ENCODE results near the gene CASQ2.

- TF ChIP-seq EP300 (IDR thresholded peaks at IDR 0.05): no peak
- TF ChIP-seq, protein P1, sequence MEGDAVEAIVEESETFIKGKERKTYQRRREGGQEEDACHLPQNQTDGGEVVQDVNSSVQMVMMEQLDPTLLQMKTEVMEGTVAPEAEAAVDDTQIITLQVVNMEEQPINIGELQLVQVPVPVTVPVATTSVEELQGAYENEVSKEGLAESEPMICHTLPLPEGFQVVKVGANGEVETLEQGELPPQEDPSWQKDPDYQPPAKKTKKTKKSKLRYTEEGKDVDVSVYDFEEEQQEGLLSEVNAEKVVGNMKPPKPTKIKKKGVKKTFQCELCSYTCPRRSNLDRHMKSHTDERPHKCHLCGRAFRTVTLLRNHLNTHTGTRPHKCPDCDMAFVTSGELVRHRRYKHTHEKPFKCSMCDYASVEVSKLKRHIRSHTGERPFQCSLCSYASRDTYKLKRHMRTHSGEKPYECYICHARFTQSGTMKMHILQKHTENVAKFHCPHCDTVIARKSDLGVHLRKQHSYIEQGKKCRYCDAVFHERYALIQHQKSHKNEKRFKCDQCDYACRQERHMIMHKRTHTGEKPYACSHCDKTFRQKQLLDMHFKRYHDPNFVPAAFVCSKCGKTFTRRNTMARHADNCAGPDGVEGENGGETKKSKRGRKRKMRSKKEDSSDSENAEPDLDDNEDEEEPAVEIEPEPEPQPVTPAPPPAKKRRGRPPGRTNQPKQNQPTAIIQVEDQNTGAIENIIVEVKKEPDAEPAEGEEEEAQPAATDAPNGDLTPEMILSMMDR (IDR thresholded peaks at IDR 0.05): no peak
- TF ChIP-seq POLR2A (IDR thresholded peaks at IDR 0.05): no peak
- TF ChIP-seq POLR2AphosphoS5 (IDR thresholded peaks at IDR 0.05): no peak
These were observed 77.5 kb downstream of the CASQ2 start for GRCh38 chr1:115690972-115691371.
